Activated CD8-positive, alpha-beta memory T cell treated with anti-CD3 and anti-CD28 coated beads, Interleukin-2, amount 50 U/mL, for 1 hour (primary cell): ENCODE measurements around the gene CCDC192.

ENCODE experiments used
- DNase-seq: peaks from one replicate; pipeline ENCODE4 v3.0.0-alpha.2; 2020; ENCODE audit errors: extremely low read depth

Gene CCDC192

GRCh38 chr5:127980843-127981242, 277.7 kb downstream of the CCDC192 start:
- no peak for DNase-seq

DNA sequence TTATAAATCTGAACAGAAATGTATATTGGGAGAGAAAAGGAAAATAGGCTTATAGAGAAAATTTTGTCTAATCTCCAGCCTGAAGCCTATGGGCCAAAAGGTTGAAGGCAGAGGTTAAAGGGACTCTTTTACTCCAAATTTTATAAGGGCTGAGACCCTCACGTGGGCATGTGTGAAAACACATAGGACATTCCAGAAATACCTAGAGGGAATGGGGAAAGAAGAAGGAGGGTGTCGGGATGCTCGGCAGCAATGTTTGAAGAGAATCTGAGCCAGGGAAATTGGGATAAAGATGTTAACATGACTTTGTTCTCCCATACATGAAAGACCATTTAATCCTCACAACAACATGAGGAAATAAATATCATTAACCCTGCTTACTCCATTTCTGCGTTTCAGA, 278.3 kb downstream of the CCDC192 start:
- no peak for DNase-seq

DNA sequence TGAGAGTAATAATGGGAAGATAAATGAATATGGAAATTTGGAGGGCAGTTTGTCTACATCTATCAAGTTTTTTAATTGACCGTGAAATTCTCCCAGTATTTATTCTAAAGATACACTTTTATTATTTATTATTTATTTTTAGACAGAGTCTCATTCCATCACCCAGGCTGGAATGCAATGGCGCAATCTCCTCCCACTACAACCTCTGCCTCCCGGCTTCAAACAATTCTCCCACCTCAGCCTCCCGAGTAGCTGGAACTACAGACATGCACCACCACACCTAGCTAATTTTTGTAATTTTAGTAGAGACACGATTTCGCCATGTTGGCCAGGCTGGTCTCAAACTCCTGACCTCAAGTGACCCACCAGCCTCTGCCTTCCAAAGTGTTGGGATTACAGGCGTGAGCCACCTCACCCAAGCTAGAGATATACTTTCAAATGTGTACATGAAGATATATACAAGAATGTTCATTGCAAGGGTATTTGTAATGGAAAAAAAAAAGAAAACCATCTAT, 282.7 kb downstream of the CCDC192 start:
- DNase-seq: no peak

DNA sequence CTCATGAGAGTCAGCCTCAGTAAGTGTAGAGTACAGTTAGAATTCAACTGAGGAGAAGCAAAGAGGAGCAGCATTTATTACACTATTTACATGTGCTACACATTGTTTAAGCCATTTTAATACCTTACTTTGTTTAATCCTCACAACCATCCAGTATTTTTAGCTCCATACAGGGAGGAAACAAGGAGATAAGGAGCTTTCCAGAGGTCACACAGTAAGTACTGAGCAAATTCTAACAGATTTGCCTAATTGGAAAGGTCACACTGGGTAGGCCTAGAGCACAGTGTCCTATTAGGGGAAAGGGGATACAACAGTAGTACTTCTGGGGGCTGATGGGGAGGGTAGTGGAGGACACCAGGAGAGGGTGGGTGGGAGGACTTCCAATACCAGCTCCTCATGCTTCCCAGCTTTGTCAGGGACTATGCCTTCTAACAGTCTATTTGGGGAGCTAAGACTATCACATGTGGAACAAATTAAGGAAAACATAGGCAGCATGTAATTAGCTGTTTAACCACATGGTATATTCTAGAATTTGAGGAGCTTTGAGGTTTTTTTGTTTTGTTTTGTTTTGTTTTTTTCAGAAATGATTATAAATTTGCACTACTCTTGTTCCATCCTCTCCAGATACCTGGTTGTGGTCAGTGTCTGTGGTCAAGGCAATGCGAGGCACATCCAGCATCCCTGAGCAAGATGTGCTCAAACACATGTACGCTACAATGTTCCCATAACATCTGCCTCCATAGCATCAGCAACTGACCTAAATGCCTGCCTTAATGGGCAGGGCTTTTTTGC, 284.4 kb downstream of the CCDC192 start:
- no peak for DNase-seq

DNA sequence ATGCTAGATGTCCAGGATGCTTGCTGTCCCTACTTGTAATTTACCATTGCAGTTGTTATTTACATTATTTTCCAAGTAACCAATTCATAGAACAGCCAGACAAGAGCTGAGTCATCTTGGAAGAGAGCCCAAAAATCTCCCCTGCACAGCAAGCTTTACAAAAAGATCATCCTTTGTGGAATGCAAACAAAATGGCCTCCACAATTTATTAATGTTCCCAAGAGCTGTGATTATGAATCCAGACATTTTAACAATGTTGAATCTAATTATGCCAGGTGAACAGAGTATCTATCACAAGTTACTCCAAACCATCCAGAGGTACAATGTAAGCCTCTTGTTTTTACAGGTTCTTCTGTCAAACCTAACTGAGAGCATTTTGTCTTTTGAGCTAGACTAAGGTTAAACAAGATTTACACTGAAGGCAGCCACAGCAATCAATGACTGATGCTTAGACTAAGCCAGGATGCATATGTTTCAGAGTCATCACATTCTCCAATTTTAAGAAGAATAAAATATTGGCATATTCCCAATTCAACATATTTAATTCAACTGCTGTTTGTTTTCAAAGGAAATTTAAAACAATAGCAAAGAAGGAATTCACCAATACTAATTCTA, 285.1 kb downstream of the CCDC192 start:
- DNase-seq: no peak
